ENCODE measurements around the gene CDC14A. TPM values are rescaled to one million over a fixed set of nuclear protein-coding genes. Genes with fewer than 3 reads are reported as not detected.

The CDC14A gene
- total and polyA plus RNA-seq, 8 donors = 8.9 to 16.4 (median 14.2) TPM

DNA sequence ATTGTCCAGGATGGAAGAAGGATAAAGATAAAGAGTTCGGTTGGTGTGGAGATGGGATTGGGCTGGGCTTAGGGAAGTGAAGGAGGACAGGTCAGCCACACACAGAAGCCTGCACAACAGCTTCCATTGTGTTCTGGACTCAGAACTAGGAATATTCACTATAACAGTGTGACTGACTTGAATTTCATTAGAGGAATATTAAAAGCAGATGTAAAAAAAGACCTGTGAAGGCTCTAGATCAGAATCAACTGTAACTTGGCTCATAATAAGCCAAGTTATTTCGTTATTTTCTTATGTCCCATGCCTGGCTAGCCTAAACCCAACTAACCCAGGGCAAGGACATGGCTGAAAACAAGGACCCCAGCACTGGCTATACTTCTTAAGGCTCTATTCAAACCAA, 129.0 kb downstream of the CDC14A start:
- no peak for ATAC-seq

DNA sequence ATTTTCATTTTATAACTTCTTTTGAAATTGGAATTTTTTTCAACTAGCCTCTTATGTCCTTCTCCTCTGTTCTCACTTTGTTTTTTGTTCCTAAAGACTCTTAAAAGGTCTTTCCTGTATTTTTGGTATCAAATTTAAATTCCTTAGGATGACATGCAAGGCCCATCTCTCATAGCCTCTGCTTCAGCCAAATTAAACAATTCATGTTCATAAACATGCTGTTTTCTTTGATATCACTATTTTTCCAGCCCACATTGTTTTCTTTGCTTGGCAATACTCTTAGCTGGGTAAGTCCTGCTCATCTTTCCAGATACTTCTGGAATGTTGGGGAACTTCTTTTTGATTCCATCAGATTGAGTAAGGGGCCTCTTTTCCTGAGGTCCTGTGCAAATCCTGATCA, 129.9 kb downstream of the CDC14A start:
- Histone ChIP-seq H3K9me3 (no peaks in the 10 kb centered on the region), H3K27ac (no peak overlapping the region), H3K27me3 (no peaks in the 10 kb centered on the region), H3K36me3 (peaks cover 0 to 4% of the 10 kb centered on the region in 2 donors), H3K4me1 (no peaks in the 10 kb centered on the region), H3K4me3 (no peak overlapping the region)
- ATAC-seq = no peak
- TF ChIP-seq, protein P1, sequence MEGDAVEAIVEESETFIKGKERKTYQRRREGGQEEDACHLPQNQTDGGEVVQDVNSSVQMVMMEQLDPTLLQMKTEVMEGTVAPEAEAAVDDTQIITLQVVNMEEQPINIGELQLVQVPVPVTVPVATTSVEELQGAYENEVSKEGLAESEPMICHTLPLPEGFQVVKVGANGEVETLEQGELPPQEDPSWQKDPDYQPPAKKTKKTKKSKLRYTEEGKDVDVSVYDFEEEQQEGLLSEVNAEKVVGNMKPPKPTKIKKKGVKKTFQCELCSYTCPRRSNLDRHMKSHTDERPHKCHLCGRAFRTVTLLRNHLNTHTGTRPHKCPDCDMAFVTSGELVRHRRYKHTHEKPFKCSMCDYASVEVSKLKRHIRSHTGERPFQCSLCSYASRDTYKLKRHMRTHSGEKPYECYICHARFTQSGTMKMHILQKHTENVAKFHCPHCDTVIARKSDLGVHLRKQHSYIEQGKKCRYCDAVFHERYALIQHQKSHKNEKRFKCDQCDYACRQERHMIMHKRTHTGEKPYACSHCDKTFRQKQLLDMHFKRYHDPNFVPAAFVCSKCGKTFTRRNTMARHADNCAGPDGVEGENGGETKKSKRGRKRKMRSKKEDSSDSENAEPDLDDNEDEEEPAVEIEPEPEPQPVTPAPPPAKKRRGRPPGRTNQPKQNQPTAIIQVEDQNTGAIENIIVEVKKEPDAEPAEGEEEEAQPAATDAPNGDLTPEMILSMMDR (IDR thresholded peaks at IDR 0.05) = no peak
- DNase-seq = no peak
- intact Hi-C loops (cut with DNase I) = no loop called here

More for the DNA sequence above, 129.0 kb downstream of the CDC14A start:
- intact Hi-C loops (cut with DNase I) = no loop called here
- no peaks in the 10 kb centered on the region for H3K27me3 ChIP-seq
- no peak for DNase-seq
- H3K27ac ChIP-seq = no peak overlapping the region
- no peak overlapping the region for H3K4me3 ChIP-seq
- no peaks in the 10 kb centered on the region for H3K9me3 ChIP-seq
- H3K36me3 ChIP-seq = peaks cover 0 to 4% of the 10 kb centered on the region in 2 donors
- H3K4me1 ChIP-seq = no peaks in the 10 kb centered on the region
- TF ChIP-seq, protein P1 (IDR thresholded peaks at IDR 0.05) = no peak

DNA sequence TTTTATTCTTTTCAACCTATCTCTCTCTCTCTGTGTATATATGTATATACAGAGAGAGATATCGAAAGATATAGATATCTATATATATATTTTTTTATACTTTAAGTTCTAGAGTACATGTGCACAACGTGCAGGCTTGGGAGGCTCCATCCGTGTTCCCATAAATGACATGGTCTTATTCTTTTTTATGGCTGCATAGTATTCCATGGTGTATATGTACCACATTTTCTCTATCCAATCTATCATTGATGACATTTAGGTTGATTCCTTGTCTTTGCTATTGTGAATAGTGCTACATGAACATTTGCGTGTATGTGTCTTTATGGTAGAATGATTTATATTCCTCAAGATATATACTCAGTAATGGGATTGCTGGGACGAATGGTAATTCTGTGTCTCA, 130.4 kb downstream of the CDC14A start:
- no peak for ATAC-seq
- H3K4me3 ChIP-seq = no peak overlapping the region
- peaks cover 0 to 4% of the 10 kb centered on the region in 2 donors for H3K36me3 ChIP-seq
- no peaks in the 10 kb centered on the region for H3K4me1 ChIP-seq
- TF ChIP-seq, protein P1 (IDR thresholded peaks at IDR 0.05) = no peak
- H3K27me3 ChIP-seq = no peaks in the 10 kb centered on the region
- H3K9me3 ChIP-seq = no peaks in the 10 kb centered on the region
- no peak overlapping the region for H3K27ac ChIP-seq
- no peak for DNase-seq
- intact Hi-C loops (cut with DNase I) = no loop called here

DNA sequence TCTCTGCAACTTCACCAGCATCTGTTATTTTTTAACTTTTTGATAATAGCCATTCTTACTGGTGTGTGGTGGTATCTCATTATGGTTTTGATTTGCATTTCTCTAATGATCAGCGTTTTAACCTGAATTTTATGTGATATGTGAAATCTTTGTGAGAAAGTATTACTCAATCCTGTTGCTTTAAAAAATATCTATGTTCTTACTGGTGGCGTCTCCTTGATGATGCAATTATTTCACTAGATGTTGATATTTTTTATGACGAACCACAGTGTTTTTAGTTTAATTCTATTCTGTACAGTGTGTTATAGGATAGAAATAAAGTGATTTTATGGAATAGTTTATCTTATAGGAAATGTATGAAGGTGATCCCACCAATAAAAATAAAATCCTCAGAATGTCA, 130.9 kb downstream of the CDC14A start:
- Histone ChIP-seq H3K36me3 (peaks cover 0 to 4% of the 10 kb centered on the region in 2 donors), H3K27ac (no peak overlapping the region), H3K4me1 (no peaks in the 10 kb centered on the region), H3K9me3 (no peaks in the 10 kb centered on the region), H3K4me3 (no peak overlapping the region), H3K27me3 (no peaks in the 10 kb centered on the region)
- TF ChIP-seq, protein P1 (IDR thresholded peaks at IDR 0.05) = no peak
- DNase-seq = no peak
- intact Hi-C loops (cut with DNase I) = no loop called here
- ATAC-seq = no peak

DNA sequence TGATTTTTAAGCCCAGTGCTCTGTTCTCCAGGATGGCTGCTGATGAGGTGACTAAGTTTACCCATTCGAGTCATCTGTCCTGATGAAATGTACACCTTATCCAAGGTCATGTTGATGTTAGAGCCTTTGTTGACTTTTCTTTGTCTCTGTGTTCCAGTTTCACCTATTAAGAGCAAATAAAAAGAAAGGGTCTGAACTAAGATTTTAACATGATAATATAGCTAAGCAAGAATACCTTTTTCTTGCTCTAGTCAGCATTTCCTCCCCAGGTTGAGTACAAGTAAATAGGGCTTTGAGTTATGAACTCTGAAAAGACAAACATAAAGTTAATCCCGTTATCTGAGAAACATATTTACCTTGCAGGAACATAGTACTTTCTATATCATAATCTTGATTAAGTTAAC, 133.6 kb downstream of the CDC14A start:
- Histone ChIP-seq H3K27me3 (no peaks in the 10 kb centered on the region), H3K4me3 (no peak overlapping the region), H3K4me1 (no peaks in the 10 kb centered on the region), H3K9me3 (no peaks in the 10 kb centered on the region), H3K27ac (no peak overlapping the region), H3K36me3 (peaks cover 0 to 4% of the 10 kb centered on the region in 2 donors)
- TF ChIP-seq, protein P1 (IDR thresholded peaks at IDR 0.05) = no peak
- intact Hi-C loops (cut with DNase I) = no loop called here
- ATAC-seq = no peak
- no peak for DNase-seq

All from left lung (tissue), 10 donors.